ENCODE data around the gene CITED4. TPM values are rescaled to one million over a fixed set of nuclear protein-coding genes. Genes with fewer than 3 reads are reported as not detected.

The CITED4 gene
- total RNA-seq, 1 experiment from 2014 or later: 71.1 TPM

DNA sequence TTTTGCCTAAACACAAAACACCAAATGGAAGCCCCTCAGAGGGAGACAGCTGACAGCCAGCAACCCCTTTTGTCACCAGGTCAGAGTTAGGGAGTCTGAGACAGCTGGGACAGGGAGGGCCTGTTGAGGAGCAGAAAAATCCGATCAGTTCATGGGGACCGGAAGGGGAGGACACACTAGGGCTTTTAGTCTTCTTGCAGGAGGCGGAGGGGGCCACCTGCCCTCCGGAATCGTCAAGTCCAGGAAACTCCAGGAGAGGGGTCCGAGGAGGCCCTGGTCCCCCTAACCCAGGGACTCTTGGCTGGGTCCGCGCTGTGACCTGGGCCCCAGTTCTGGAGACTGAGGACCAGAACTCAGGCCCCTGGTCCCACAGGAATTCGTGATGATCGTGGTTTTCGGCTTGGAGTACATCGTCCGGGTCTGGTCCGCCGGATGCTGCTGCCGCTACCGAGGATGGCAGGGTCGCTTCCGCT is 44.3 kb downstream of the CITED4 start:
- no peak for DNase-seq (ENCODE audit: extremely low read depth, low read depth)

DNA sequence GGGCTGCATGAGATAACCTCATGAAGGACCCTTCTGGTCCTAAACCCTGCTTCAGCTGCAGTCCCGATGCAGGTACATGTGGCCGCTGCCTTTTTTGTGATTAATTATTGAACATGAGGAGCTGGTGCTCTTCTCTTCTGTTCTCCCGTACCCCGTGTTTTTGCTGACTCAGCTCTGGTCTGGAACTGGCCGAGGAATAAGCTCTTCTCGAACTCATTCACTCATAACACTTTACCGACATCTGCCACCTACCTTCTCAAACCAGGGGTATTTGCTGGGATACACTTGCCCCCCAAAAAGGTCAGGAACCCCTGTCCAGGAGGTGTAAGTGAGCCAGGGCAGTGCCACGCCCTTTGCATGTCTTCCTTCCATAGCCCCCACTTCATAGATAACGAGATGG is 46.7 kb downstream of the CITED4 start:
- no peak for DNase-seq (ENCODE audit: extremely low read depth, low read depth)

Other genes starting within 250 kb of the CITED4 start
- 0.46 and 0.50 TPM in 2 replicates for gene RIMS3, start 196.7 kb downstream of the CITED4 start, total RNA-seq (2014; rRNA removed; shearing (Covaris generic))
- gene NFYC, start 170.7 kb downstream of the CITED4 start, total RNA-seq (2014; rRNA removed; shearing (Covaris generic)): 21.5 and 25.4 TPM in 2 replicates
- 0.74 and 0.84 TPM in 2 replicates for gene KCNQ4, start 78.6 kb downstream of the CITED4 start, total RNA-seq (2014; rRNA removed; shearing (Covaris generic))
- 111 and 116 TPM in 2 replicates for gene CTPS1, start 117.3 kb upstream of the CITED4 start, total RNA-seq (2014; rRNA removed; shearing (Covaris generic))
- 0.05 TPM in 1 of 2 replicates, not detected in the other for gene SLFNL1, start 159.4 kb upstream of the CITED4 start, total RNA-seq (2014; rRNA removed; shearing (Covaris generic))